ENCODE measurements around the gene TANGO6.
"Not testable (repeated sequence)": the region's sequence is repeated elsewhere in the genome, so short reads cannot be mapped to it uniquely, and the experiment has no call there.

TANGO6 gene

GRCh38 chr16:69017036-69017783 is 173.9 kb downstream of the TANGO6 start:
- peak; percentile 82 to 92 (median 86) for DNase-seq

DNA sequence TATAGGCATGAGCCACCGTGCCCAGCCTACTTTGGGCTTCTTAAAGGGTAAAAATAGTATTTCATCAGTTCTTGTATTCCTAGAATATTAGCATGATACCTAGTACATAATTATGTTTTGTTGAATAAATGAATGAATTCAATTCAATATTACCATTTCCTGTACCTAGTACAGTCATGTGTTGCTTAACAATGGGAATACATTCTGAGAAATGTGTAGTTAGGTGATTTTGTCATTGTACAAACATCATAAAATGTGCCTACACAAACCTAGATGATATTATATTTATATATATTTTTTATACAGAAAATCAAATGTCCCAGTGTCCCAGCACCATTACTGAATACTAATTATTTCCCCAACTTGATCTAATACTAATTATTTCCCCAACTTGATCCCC is 176.5 kb downstream of the TANGO6 start:
- no peak for DNase-seq

GRCh38 chr16:69029121-69029520 is 185.8 kb downstream of the TANGO6 start:
- DNase-seq: no peak

- no peak for DNase-seq
Observed at GRCh38 chr16:69031877-69032301, 188.6 kb downstream of the TANGO6 start.

DNA sequence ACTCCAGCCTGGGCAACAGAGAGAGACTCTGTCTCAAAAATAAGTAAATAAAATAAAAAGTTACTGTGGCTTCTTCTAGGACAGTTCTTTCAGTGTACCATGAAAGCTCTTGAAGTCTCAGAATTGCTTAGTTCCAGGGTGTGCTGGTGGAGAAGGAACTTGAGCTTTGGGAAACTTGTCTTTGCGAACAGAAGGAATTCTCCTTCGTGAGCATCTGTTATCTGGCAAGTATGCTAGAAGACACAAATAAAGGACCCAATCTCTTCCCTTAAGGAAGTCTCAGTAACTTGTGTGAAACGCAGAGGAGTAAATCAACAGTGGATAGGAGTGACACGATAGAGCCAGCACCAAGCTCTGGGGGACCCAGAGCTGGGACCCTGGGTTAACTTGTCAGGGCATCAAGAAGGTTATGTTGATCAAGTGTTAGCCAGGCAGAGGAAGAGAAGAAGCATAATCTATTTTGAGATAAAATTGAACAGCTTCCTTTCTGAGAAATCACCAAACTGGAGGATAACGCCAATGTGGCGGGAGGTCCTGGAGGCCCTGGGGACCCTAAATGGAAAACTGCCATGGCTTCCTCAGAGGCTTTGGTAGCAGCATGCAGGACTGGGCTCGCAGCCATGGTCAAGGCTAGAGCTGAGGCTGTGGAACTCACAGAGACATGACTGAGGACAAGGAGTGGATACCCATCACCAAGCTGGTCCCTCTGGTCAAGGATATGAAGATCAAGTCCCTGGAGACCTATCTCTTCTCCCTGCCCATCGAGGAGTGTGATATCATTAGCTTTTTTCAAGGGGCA is 190.0 kb downstream of the TANGO6 start:
- DNase-seq: no peak

DNA sequence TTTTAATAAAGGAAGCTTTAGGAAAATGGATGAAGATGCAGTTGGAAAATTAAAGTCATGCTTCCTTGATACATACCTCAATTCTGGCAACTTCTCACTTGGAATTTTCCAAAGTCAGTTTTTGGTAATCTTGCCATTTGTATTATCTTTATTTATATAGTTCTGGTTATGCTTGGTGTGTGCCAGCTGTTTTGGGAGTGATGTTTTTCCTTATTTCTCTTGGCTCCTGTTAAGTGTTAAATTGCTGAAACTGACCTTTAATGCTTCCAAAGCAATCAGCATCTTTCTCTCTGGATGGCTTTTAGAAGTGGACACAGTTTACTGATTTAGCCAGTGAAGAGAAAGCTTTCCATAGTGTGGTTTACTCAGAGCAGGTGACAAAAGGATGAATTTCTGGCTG is 192.0 kb downstream of the TANGO6 start:
- no peak for DNase-seq

DNA sequence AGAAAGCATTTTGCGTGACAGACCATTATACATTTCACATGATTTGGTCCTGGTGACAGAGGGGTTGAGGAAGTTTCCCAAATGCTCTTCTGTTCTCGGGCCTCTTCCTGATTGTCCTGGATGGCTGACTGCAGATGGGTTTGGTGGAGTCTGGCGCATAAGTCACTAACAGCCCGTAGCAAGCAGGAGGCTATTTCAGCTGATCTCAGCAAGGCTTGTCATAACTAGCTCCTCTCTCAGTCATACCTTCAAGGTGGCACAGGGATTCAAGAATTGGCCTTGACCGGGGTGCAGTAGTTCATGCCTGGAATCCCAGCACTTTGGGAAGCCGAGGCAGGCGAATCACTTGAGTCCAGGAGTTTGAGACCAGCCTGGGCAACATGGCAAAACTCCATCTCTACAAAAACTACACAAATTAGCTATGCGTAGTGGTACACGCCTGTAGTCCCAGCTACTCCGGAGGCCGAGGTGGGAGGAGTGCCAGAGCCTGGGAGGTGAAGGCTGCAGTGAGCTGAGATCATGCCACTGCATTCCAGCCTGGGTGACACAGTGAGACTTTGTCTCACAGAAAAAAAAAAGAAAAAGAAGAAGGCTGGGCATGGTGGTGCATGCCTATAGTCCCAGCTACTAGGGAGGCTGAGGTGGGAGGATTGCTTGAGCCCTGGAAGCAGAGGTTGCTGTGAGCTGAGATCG is 193.2 kb downstream of the TANGO6 start:
- DNase-seq: no peak

GRCh38 chr16:69037373-69038160 is 194.2 kb downstream of the TANGO6 start:
- DNase-seq: no peak

DNA sequence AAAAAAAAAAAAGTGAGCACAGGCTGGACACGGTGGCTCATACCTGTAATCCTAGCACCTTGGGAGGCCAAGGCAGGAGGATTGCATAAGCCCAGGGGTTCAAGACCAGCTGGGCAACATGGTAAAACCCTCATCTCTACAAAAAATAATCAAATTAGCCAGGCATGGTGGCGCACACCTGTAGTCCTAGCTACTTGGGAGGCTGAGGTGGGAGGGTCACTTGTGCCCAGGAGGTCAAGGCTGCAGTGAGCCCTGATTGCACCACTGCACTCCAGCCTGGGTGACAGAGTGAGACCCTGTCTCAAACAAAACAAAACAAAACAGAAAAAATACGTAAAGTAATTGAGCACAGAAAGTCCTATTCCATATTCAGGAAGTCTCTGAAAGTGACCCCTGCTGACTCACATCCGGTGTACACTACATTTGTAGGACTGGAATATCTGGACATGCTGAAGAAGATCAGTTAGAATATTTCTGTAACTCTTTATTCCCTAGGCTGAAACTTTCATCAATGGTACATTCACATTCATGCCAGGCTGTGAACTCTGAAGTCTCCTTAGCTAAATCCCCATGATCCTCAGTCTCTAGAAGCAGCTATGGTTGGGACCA is 196.1 kb downstream of the TANGO6 start:
- no peak for DNase-seq

GRCh38 chr16:69040144-69040909 is 197.0 kb downstream of the TANGO6 start:
- DNase-seq: no peak

- DNase-seq: no peak
Observed at GRCh38 chr16:69048328-69049120, 205.2 kb downstream of the TANGO6 start.

DNA sequence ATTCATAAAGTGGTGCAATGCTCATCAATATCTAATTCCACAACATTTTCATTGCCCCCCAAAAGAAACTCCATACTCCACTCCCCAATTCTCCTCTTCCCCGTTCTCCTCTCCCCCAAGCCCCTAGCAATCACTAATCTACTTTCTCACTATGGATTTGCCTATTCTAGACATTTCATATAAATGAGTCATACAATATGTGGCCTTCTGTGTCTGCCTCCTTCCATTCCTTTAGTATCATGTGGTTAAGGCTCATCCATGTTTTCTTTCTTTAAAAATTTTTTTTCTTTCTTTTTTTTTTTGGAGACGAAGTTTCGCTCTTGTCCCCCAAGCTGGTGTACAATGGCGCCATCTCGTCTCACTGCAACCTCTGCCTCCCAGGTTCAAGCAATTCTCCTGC is 205.8 kb downstream of the TANGO6 start:
- DNase-seq: no peak

- DNase-seq: no peak
Observed at GRCh38 chr16:69049603-69050375, 206.5 kb downstream of the TANGO6 start.

DNA sequence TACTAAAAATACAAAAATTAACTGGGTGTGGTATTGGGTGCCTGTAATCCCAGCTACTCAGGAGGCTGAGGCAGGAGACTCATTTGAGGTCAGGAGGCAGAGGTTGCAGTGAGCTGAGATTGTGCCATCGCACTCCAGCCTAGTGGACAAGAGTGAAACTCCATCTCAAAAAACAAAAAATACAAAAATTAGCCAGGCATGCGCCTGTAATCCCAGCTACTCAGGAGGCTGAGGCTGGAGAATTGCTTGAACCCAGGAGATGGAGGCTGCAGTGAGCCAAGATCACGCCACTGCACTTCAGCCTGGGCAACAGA is 208.1 kb downstream of the TANGO6 start:
- DNase-seq: not testable (repeated sequence)

- no peak for DNase-seq
Observed at GRCh38 chr16:69055008-69055407, 211.7 kb downstream of the TANGO6 start.

GRCh38 chr16:69055980-69056379 is 212.6 kb downstream of the TANGO6 start:
- DNase-seq: no peak

DNA sequence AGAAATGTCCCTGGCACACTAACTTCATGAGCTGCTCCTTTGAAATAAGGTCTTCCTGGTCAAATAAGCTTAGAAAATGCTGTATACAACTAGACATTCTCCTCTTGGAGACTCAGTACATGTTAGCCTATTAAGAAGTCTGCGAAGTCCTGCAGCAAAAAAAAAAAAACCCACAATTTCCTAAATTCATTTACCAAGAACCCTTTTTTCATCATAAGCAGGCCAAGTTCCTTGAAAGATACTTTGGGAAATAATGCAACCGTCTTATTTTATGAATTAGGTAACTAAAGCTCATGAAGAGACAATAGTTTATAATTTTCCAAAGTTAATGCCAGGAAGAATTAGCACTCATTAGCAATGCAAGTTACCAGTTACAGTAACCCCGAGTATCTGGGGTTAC is 213.1 kb downstream of the TANGO6 start:
- no peak for DNase-seq

- DNase-seq: peak in 1 of 3 donors; percentile 15
Observed at GRCh38 chr16:69057400-69058378, 214.4 kb downstream of the TANGO6 start.

DNA sequence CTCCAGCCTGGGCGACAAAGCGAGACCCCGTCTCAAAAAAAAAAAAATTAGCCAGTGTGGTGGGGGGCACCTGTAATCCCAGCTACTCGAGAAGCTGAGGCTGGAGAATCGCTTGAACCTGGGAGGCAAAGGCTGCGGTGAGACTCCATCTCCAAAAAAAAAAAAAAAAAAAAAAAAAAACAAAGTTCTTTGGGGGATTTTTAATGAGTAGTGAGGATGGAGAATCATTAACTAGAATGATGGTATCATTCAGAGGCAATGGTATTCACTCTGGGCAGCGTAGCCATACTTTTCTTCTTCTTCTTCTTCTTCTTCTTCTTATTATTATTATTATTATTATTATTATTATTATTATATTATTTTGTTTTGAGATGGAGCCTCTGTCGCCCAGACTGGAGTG is 220.2 kb downstream of the TANGO6 start:
- not testable (repeated sequence) for DNase-seq

Data from suppressor macrophage treated with lipopolysaccharide for 1 hour (primary cell).